Stimulated activated CD4-positive, alpha-beta T cell treated with anti-CD3 and anti-CD28 coated beads, Interleukin-4, amount 100 ng/mL, for 4 hours (primary cell): Measurements from ENCODE around the gene CLEC20A.

ENCODE experiments used
- DNase-seq, 2 experiments: peaks; one replicate each; pipeline ENCODE4 v3.0.0-alpha.2; 2020

CLEC20A gene

DNA sequence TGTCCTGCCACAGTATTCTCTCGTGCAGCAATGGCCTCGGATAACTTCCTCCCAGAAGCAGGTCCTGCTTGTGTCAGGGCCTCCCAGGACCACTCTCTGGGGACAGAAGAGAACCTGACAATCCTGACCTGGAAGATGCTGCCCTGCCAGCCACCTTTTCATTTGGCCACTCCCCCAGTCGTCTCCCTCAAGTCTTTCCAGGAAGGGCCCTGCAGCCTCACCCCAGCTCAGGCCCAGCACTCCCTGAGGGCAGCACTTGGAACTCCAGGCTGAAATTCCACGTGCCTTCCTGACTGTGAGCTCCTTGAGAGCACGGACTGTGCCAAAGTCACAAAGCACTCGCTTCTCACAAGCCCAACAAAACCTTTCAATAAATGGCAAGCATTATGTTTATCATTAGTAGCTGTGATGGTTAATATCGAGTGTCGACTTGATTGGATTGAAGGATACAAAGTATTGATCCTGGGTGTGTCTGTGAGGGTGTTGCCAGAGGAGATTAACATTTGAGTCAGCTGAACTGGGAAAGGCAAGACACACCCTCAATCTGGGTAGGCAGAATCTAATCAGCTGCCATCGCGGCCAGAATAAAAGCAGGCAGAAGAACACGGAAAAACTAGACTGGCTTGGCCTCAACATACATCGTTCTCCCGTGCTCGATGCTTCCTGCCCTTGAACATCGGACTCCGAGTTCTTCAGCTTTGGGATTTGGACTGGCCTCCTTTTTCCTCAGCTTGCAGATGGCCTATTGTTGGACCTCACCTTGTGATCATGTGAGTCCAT, 2.3 kb upstream of the CLEC20A start:
- no peak for DNase-seq

- DNase-seq: no peak
Observed at GRCh38 chr1:178497903-178498478, 1.2 kb upstream of the CLEC20A start.

DNA sequence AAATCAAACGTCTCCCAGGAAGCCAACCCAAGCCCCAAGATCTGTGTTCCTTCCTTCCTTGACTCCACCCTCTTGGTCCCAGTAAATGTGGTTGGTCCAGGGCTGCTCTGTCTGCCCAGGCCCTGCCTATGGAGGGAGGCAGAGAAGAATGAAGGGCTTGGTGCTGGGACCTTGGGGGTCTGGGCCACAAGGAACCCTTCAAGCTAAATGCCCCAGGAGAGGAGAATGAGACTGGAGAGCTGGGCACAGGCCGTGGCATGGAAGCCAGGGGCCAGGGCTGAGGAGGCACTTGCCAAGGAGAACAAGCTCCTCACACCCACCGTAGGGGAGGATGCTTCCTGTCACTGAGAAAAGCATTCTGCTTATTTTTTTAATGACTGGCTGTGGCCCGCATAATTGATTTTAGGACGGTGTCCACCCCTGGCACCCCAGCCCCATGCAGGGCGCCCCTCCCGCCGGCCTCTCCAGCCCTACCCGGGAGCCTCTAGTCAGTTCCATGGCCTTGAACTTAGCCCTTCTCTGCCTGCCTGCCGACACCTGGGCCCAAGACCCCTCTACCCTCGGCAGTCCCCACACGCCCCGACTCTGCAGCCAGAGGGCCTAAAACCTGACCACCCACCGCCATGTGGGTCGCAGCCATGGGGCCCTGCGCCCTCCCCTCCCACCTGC, 889 bp downstream of the CLEC20A start:
- no peak for DNase-seq

- no peak for DNase-seq
Observed at GRCh38 chr1:178495158-178495557, 1.6 kb downstream of the CLEC20A start.

DNA sequence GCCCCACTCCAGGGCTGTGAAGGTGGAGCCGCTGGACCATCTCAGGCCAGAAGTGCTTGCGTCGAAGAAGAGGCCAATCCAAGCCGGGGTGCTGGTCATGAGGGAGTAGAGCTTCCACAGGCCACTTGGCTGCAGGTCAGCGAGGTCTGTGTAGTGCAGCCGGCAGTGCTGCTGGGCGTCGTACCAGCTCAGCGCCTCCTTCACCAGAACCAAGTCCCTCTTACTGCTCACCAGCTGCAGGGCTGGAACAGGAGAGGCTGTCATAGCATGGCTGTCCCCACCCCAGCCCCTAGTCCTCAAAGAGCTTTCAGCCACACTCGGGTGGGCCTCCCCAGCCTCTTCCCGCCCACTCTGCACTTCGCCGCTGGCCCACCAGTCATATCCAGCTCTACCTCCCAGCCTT, 2.2 kb downstream of the CLEC20A start:
- DNase-seq: no peak

- no peak for DNase-seq
Observed at GRCh38 chr1:178493301-178493741, 3.4 kb downstream of the CLEC20A start.

DNA sequence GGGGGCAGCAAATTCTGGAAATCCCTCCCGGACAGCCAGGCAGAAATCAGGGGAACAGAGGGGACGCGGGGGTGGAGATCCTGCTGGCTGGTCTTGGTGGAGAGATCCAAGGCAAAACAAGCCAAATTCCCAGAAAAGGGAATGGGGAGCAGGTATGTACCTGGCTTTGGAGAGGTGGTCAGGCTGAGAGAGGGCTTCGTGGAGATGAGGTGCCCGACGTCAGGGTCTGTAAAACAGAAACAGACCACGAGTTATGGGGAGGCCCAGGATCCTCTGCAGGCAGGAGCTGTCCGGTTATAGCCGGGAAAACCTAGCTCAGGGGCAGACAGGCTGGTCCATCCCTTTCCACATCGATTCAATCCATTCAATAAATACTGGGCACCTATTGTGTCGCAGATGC, 4.4 kb downstream of the CLEC20A start:
- DNase-seq: no peak

DNA sequence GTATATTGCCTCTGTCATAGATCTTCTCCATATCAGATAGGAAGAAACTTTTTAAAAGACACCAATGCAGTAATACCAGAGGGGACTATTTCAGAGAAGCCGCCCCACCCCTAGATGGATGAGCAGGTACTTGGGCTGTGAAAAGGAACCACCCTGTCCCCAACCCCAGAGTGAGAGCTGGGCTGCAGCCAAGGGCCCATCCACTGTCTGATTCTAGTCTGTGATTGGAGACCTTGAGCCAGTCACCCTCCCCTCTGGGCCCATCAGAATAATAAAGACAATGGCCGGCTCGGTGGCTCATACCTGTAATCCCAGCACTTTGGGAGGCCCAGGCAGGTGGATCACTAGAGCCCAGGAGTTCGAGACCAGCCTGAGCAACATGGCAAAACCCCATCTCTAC, 5.0 kb downstream of the CLEC20A start:
- no peak for DNase-seq

DNA sequence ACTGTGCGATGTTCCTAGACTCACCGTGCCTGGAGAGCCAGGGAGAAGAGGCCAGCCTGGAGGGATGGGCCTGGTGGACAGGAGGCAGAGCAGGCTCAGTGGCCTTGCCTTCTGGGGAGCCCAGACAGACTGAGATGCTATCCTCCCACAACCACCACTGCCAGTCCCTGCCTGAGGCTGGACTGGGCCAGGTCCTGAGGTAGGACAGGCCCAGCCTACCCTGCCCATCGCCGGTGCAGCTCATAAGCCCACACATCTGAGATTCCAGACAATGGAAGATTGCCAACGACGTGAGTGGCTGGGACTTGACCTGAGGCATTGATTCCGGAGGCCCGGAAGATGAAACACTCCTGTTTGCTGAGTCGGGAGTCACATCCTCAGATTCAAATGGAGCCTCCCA, 5.8 kb downstream of the CLEC20A start:
- DNase-seq: no peak

- DNase-seq: no peak
Observed at GRCh38 chr1:178490136-178490535, 6.6 kb downstream of the CLEC20A start.

GRCh38 chr1:178489399-178489798, 7.4 kb downstream of the CLEC20A start:
- no peak for DNase-seq

DNA sequence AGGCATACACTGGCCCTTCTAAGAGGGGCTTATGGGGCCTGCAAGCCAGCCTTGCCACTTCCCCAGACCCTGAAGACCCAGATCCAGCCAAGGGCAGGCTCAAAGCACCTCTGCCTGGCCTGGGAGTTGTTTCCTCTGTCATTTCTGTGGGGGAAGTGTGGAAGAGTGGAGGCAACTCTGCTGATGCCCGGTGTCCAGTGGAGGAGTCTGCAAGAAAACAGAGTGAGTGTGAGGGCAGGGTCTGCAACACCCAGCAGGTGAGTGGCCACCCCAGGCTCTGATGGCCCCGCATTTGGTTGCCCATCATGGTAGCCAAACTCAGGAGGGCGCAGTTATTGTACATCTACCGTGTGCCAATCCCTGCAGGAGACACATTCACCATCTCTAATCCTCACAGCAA, 8.4 kb downstream of the CLEC20A start:
- no peak for DNase-seq

GRCh38 chr1:178487070-178487615, 9.6 kb downstream of the CLEC20A start:
- no peak for DNase-seq

- no peak for DNase-seq
Observed at GRCh38 chr1:178486100-178487069, 10.4 kb downstream of the CLEC20A start.

DNA sequence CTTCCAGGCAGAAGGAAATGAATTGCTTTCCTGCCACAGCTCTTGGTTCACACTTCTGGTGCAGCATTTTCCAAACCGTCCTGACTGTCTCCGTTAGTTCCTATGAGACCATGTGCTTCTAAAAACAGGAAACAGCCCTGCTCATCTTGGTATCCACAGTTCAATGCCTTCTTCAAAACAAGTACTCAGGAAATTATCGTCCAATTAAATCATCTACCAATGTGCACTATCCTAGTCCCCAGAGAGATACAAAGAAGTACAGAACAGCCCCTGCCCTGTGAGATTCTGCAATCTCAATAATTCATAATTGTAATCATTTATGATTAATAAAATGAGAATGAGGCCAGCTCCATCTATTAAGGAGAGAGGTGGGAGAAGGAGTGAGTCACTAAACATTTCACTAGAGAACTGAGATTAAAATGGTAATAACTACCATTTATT, 11.2 kb downstream of the CLEC20A start:
- DNase-seq: no peak

GRCh38 chr1:178484698-178485225, 12.0 kb downstream of the CLEC20A start:
- no peak for DNase-seq

GRCh38 chr1:178483251-178483957, 13.4 kb downstream of the CLEC20A start:
- DNase-seq: no peak

DNA sequence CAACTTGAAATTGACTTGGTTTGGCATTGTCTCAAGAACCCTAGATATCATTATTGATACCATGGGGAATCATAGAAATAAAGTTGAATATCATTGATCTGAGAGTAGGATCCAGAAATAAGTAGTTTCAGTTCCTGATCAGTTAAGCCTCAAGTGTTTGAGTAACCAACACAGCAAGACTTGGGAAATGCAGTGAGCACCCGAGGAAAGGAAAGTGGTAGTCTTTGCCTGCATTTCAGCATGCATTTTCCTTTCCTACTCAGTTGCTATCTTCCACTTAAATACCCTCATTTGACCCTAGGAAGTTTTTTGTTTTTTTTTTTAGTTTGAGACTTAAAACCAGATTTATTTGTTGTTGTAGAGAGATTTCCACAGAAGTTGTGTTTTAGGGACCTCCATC, 18.9 kb downstream of the CLEC20A start:
- no peak for DNase-seq

DNA sequence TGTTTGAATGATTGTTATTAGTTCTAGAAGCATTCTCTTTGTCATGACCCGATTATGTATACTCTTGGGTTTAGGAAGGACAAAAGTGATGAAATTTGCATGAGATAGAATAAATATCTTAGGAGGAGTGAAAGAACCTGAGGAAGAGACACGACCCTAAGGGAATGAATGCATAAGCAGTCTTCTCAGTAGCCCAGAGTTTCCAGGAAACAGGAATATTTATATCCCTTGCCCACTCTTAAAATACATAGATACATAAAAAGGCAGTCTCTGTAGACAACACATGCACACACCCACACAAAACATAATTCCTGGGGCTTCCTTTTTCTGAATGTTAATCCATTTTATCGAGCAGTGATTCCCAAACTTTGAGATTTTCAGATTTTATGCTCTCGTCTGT, 19.4 kb downstream of the CLEC20A start:
- no peak for DNase-seq

GRCh38 chr1:178472531-178472930, 24.2 kb downstream of the CLEC20A start:
- DNase-seq: no peak

DNA sequence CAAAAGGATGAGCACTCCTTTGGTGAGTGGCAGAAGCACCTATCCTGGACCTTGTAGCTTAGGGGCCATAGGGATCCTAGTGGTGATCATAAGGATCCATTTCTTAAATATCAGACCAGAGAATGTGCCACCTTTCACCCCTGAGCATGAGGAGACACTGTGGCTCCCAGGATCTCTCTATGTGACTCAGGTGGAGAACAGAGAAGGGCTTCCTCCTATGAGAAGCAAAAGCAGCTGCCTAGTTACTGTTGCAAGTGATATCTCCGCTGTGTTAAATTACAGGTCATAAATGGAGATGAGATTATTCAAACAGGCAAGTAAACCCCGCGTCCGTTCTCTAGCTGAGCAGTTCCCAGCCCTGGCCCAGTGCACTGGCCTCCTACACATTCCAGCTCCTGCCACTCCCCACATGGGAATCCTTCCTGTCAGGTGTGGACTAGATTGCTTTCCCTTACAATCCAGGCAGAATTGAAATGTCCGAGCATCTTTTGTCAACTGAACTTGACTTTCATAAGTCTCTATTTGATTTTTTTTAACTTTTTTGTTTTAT, 26.3 kb downstream of the CLEC20A start:
- DNase-seq: no peak
